ENCODE results near the gene SAMHD1. TPM values are rescaled to one million over a fixed set of nuclear protein-coding genes. Genes with fewer than 3 reads are reported as not detected.
"Not testable (repeated sequence)": the region's sequence is repeated elsewhere in the genome, so short reads cannot be mapped to it uniquely, and the experiment has no call there.

SAMHD1 gene
- total and polyA plus RNA-seq, 7 experiments from 2014 or later = 231 to 393 (median 271) TPM

- peak overlapping the region in 9 of 10 donors; percentile 40 to 91 (median 67) for H3K4me3 Mint-ChIP-seq
- H3K4me1 ChIP-seq (ENCODE audit: control insufficient read depth in 2 of 2, insufficient read depth in 2 of 2, low read length in 2 of 2) = peaks cover 38 to 75% of the 10 kb centered on the region in 2 donors
- CTCF ChIA-PET = no interaction called here
These were observed 19.6 kb upstream of the SAMHD1 start for GRCh38 chr20:36971103-36971502.

GRCh38 chr20:36969478-36970186 is 18.1 kb upstream of the SAMHD1 start:
- Mint-ChIP-seq H3K4me1 (peaks cover 41 to 79% (median 71%) of the 10 kb centered on the region in 7 donors), H3K27me3 (no peaks in the 10 kb centered on the region), H3K9me3 (peaks cover 0 to 6% (median 0%) of the 10 kb centered on the region in 11 donors), H3K27ac (peak overlapping the region; percentile 89 to 100 (median 98)), H3K4me3 (peak overlapping the region; percentile 47 to 91 (median 72)), H3K36me3 (peaks cover 0 to 17% (median 7%) of the 10 kb centered on the region in 5 donors)
- Histone ChIP-seq H3K4me3 (ENCODE audit: low read length) (peak overlapping the region; percentile 19), H3K4me1 (ENCODE audit: control insufficient read depth in 2 of 2, insufficient read depth in 2 of 2, low read length in 2 of 2) (peaks cover 32 to 74% of the 10 kb centered on the region in 2 donors), H3K36me3 (ENCODE audit: control insufficient read depth in 2 of 3, insufficient read depth in 3 of 3, low read length in 3 of 3) (no peaks in the 10 kb centered on the region), H3K9me3 (ENCODE audit: control insufficient read depth in 2 of 3, low read length in 3 of 3) (no peaks in the 10 kb centered on the region), H3K27me3 (ENCODE audit: control insufficient read depth in 2 of 2, insufficient read depth in 2 of 2, low read length in 2 of 2) (no peaks in the 10 kb centered on the region), H3K27ac (ENCODE audit: low read depth, low read length) (peak overlapping the region; percentile 74)
- ATAC-seq (peak; percentile 77), DNase-seq (peak in 7 of 9 donors; percentile 47 to 66 (median 56))
- CTCF ChIA-PET = interaction anchor here (0.6 to 1.4 kb wide), 7 partner anchors 18 to 73 kb away, joined by 3 to 5 read pairs (median 4); no protein-coding TSS in a partner anchor
- POLR2A ChIA-PET = interaction anchor here (0.6 to 3.1 kb wide), 16 partner anchors 9 to 76 kb away, joined by 3 to 41 read pairs (median 4); partner anchors contain the start of gene SAMHD1
- intact Hi-C loops (cut with micrococcal nuclease) = loop anchor here in 1 of 2 donors (1.0 kb wide), 1 partner anchor 18 kb away; the partner anchor contains the start of gene SAMHD1

More at GRCh38 chr20:36971103-36971502, 19.6 kb upstream of the SAMHD1 start:
- peak overlapping the region; percentile 77 to 100 (median 98) for H3K27ac Mint-ChIP-seq
- intact Hi-C loops (cut with micrococcal nuclease) = no loop called here
- no peaks in the 10 kb centered on the region for H3K27me3 Mint-ChIP-seq
- Histone ChIP-seq H3K27me3 (ENCODE audit: control insufficient read depth in 2 of 2, insufficient read depth in 2 of 2, low read length in 2 of 2) (no peaks in the 10 kb centered on the region), H3K27ac (ENCODE audit: low read depth, low read length) (peak overlapping the region; percentile 74), H3K9me3 (ENCODE audit: control insufficient read depth in 2 of 3, low read length in 3 of 3) (no peaks in the 10 kb centered on the region), H3K4me3 (ENCODE audit: low read length) (no peak overlapping the region), H3K36me3 (ENCODE audit: control insufficient read depth in 2 of 3, insufficient read depth in 3 of 3, low read length in 3 of 3) (no peaks in the 10 kb centered on the region)
- H3K36me3 Mint-ChIP-seq = peaks cover 0 to 17% (median 7%) of the 10 kb centered on the region in 5 donors
- POLR2A ChIA-PET = interaction anchor here (0.6 to 3.1 kb wide), 5 partner anchors 17 to 374 kb away, joined by 3 to 41 read pairs (median 6); partner anchors contain the start of gene SAMHD1
- ATAC-seq (no peak), DNase-seq (no peak)
- H3K9me3 Mint-ChIP-seq = peaks cover 0 to 6% (median 0%) of the 10 kb centered on the region in 11 donors
- H3K4me1 Mint-ChIP-seq = peaks cover 45 to 89% (median 76%) of the 10 kb centered on the region in 7 donors

GRCh38 chr20:36969051-36969450 is 17.5 kb upstream of the SAMHD1 start:
- Mint-ChIP-seq H3K27ac (peak overlapping the region; percentile 89 to 100 (median 98)), H3K4me1 (peaks cover 41 to 78% (median 71%) of the 10 kb centered on the region in 7 donors), H3K9me3 (peaks cover 0 to 6% (median 0%) of the 10 kb centered on the region in 11 donors), H3K36me3 (peaks cover 0 to 17% (median 7%) of the 10 kb centered on the region in 5 donors), H3K27me3 (no peaks in the 10 kb centered on the region), H3K4me3 (peak overlapping the region; percentile 47 to 91 (median 72))
- ChIA-PET CTCF (interaction anchor here (0.8 to 1.4 kb wide), 5 partner anchors 14 to 71 kb away, joined by 3 to 5 read pairs (median 4); no protein-coding TSS in a partner anchor), POLR2A (interaction anchor here (0.9 to 3.1 kb wide), 13 partner anchors 10 to 77 kb away, joined by 3 to 41 read pairs (median 4); partner anchors contain the start of gene SAMHD1)
- intact Hi-C loops (cut with micrococcal nuclease) = loop anchor here in 1 of 2 donors (1.0 kb wide), 1 partner anchor 18 kb away; the partner anchor contains the start of gene SAMHD1
- Histone ChIP-seq H3K4me3 (ENCODE audit: low read length) (peak overlapping the region; percentile 19), H3K27ac (ENCODE audit: low read depth, low read length) (peak overlapping the region; percentile 74), H3K27me3 (ENCODE audit: control insufficient read depth in 2 of 2, insufficient read depth in 2 of 2, low read length in 2 of 2) (no peaks in the 10 kb centered on the region), H3K36me3 (ENCODE audit: control insufficient read depth in 2 of 3, insufficient read depth in 3 of 3, low read length in 3 of 3) (no peaks in the 10 kb centered on the region), H3K4me1 (ENCODE audit: control insufficient read depth in 2 of 2, insufficient read depth in 2 of 2, low read length in 2 of 2) (peaks cover 26 to 68% of the 10 kb centered on the region in 2 donors), H3K9me3 (ENCODE audit: control insufficient read depth in 2 of 3, low read length in 3 of 3) (no peaks in the 10 kb centered on the region)
- no peak for ATAC-seq
- no peak for DNase-seq

GRCh38 chr20:36967636-36968035 is 16.1 kb upstream of the SAMHD1 start:
- H3K27ac Mint-ChIP-seq = peak overlapping the region; percentile 68 to 100 (median 98)
- peaks cover 0 to 20% (median 8%) of the 10 kb centered on the region in 5 donors for H3K36me3 Mint-ChIP-seq
- intact Hi-C loops (cut with micrococcal nuclease) = loop anchor here in 1 of 2 donors (1.0 kb wide), 2 partner anchors 8 to 12 kb away; no protein-coding TSS in a partner anchor
- peak overlapping the region in 9 of 10 donors; percentile 44 to 91 (median 68) for H3K4me3 Mint-ChIP-seq
- POLR2A ChIA-PET = interaction anchor here (0.7 to 1.9 kb wide), 5 partner anchors 12 to 47 kb away, joined by 3 to 10 read pairs (median 4); no protein-coding TSS in a partner anchor
- ATAC-seq (peak; percentile 76), DNase-seq (peak in 7 of 9 donors; percentile 45 to 68 (median 55))
- peak overlapping the region; percentile 74 for H3K27ac ChIP-seq (ENCODE audit: low read depth, low read length)
- peak overlapping the region; percentile 13 for H3K4me3 ChIP-seq (ENCODE audit: low read length)
- peaks cover 0 to 9% (median 4%) of the 10 kb centered on the region in 11 donors for H3K9me3 Mint-ChIP-seq
- H3K4me1 ChIP-seq (ENCODE audit: control insufficient read depth in 2 of 2, insufficient read depth in 2 of 2, low read length in 2 of 2) = peaks cover 22 to 58% of the 10 kb centered on the region in 2 donors
- no peaks in the 10 kb centered on the region for H3K36me3 ChIP-seq (ENCODE audit: control insufficient read depth in 2 of 3, insufficient read depth in 3 of 3, low read length in 3 of 3)
- CTCF ChIA-PET = interaction anchor here (0.9 kb wide), 1 partner anchor 10 kb away, joined by 3 read pairs; no protein-coding TSS in a partner anchor
- no peaks in the 10 kb centered on the region for H3K27me3 Mint-ChIP-seq
- peaks cover 43 to 69% (median 64%) of the 10 kb centered on the region in 7 donors for H3K4me1 Mint-ChIP-seq
- no peaks in the 10 kb centered on the region for H3K27me3 ChIP-seq (ENCODE audit: control insufficient read depth in 2 of 2, insufficient read depth in 2 of 2, low read length in 2 of 2)
- H3K9me3 ChIP-seq (ENCODE audit: control insufficient read depth in 2 of 3, low read length in 3 of 3) = peaks cover 0 to 6% (median 0%) of the 10 kb centered on the region in 3 experiments

GRCh38 chr20:36966965-36967364 is 15.5 kb upstream of the SAMHD1 start:
- CTCF ChIA-PET = interaction anchor here (0.9 to 1.1 kb wide), 2 partner anchors 9 to 12 kb away, joined by 3 read pairs; no protein-coding TSS in a partner anchor
- H3K27me3 Mint-ChIP-seq; H3K36me3 ChIP-seq (ENCODE audit: control insufficient read depth in 2 of 3, insufficient read depth in 3 of 3, low read length in 3 of 3); H3K27me3 ChIP-seq (ENCODE audit: control insufficient read depth in 2 of 2, insufficient read depth in 2 of 2, low read length in 2 of 2); ATAC-seq; H3K4me3 ChIP-seq (ENCODE audit: low read length); DNase-seq: not testable (repeated sequence)
- peaks cover 17 to 52% of the 10 kb centered on the region in 2 donors for H3K4me1 ChIP-seq (ENCODE audit: control insufficient read depth in 2 of 2, insufficient read depth in 2 of 2, low read length in 2 of 2)
- H3K9me3 ChIP-seq (ENCODE audit: control insufficient read depth in 2 of 3, low read length in 3 of 3) = peaks cover 0 to 10% (median 0%) of the 10 kb centered on the region in 3 experiments
- H3K27ac ChIP-seq (ENCODE audit: low read depth, low read length) = peak overlapping the region; percentile 74
- peak overlapping the region in 7 of 10 donors; percentile 67 to 91 (median 68) for H3K4me3 Mint-ChIP-seq
- peaks cover 0 to 16% (median 7%) of the 10 kb centered on the region in 11 donors for H3K9me3 Mint-ChIP-seq
- intact Hi-C loops (cut with micrococcal nuclease) = loop anchor here in 1 of 2 donors (1.0 kb wide), 2 partner anchors 8 to 12 kb away; no protein-coding TSS in a partner anchor
- H3K27ac Mint-ChIP-seq = peak overlapping the region in 8 of 9 donors; percentile 95 to 100 (median 98)
- POLR2A ChIA-PET = interaction anchor here (0.7 to 1.9 kb wide), 7 partner anchors 11 to 50 kb away, joined by 3 to 10 read pairs (median 3); no protein-coding TSS in a partner anchor
- H3K36me3 Mint-ChIP-seq = peaks cover 0 to 23% (median 13%) of the 10 kb centered on the region in 5 donors
- peaks cover 42 to 69% (median 61%) of the 10 kb centered on the region in 7 donors for H3K4me1 Mint-ChIP-seq
